Left forelimb (tissue), 1 donor: ENCODE data around the gene SBF2.
"Not testable (repeated sequence)": the region's sequence is repeated elsewhere in the genome, so short reads cannot be mapped to it uniquely, and the experiment has no call there.

Source experiments
- DNase-seq: peaks from one replicate; pipeline ENCODE4 v3.0.0-alpha.2; 2018; ENCODE audit warnings: low spot score

Gene SBF2

GRCh38 chr11:10058356-10058755 lies 235.7 kb downstream of the SBF2 start:
- DNase-seq = no peak

- DNase-seq = no peak
Measured at GRCh38 chr11:10051868-10052586, 242.0 kb downstream of the SBF2 start.

DNA sequence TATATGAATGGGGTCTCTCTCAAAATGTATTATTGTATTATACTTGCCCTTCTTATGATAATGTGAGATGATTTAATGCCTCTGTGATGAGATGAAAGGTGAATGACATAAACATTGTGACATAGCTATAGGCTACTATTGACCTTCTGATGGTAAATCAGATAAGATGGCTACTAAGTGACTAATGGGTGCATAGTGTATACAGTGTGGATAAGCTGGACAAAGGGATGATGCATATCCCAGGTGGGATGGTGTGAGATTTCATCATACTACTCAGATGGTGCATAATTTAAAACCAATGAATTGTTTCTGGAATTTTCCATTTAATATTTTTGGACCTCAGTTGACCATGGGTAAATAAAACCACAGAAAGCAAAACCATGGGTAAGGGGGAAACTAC lies 243.5 kb downstream of the SBF2 start:
- no peak for DNase-seq

- no peak for DNase-seq
Measured at GRCh38 chr11:10049756-10050155, 244.3 kb downstream of the SBF2 start.

- DNase-seq = no peak
Measured at GRCh38 chr11:10048350-10048749, 245.7 kb downstream of the SBF2 start.

GRCh38 chr11:10044618-10045017 lies 249.4 kb downstream of the SBF2 start:
- no peak for DNase-seq

DNA sequence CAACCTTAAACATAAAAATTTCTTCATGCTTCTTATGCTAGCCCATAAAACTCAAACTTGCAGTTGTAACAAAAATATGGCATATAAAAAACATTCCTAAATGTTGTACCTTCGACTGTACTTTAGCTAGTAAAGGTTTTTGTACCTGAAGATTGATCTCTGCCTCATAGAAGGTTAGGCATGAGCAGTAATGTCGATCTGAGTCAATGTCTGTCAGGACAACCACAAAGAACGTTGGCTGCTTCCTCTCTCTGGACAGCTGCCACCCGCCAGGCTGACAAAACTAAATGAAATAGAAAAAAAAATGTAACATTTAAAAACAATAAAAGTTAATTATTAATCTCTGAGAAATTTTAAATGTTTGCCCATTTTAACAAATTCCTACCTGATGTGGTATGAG lies 251.3 kb downstream of the SBF2 start:
- DNase-seq = no peak

GRCh38 chr11:10041748-10042446 lies 252.1 kb downstream of the SBF2 start:
- DNase-seq = no peak

GRCh38 chr11:10041332-10041731 lies 252.7 kb downstream of the SBF2 start:
- DNase-seq = no peak

DNA sequence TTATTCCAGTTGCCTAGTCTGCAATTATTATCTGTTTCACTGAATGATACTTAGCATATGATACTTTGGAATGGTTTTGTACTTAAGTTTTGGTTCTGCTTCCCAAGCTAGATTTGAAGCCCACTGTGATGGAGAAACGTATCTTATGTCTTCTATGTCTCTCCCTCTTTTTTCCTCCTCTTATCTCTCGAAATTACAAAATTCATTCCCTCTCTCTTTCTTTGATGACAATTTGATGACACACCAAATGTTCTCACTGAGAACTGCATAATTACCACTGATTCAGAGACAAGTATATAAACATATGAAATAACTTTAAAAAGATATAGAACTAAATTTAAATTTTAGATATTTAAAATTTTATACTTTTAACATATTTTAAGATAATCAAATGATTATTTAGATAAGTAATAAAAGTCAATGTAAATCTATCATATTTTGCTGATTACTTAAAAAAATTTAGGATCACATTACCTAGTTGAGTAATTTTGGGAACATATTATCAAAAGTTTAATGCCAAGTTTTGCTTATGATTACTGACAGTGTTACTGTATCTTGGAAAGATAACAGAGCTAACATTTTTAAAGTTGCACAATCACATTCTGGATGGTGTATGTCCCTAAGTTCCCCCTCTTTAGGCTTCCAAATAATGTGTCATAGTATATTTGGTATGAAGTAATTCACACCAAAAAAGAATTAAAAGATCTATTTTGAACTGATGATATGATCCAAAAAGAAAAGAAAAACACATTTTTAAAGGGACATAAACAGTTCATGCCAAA lies 255.3 kb downstream of the SBF2 start:
- DNase-seq = no peak

DNA sequence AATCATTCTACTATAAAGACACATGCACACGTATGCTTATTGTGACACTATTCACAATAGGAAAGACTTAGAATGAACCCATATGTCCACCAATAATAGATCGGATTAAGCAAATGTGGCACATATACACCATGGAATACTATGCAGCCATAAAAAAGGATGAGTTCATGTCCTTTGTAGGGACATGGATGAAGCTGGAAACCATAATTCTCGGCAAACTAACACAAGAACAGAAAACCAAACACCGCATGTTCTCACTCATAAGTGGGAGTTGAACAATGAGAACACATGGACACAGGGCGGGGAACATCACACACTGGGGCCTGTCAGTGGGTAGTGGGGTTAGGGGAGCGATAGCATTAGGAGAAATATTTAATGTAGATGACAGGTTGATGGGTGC lies 258.1 kb downstream of the SBF2 start:
- not testable (repeated sequence) for DNase-seq

DNA sequence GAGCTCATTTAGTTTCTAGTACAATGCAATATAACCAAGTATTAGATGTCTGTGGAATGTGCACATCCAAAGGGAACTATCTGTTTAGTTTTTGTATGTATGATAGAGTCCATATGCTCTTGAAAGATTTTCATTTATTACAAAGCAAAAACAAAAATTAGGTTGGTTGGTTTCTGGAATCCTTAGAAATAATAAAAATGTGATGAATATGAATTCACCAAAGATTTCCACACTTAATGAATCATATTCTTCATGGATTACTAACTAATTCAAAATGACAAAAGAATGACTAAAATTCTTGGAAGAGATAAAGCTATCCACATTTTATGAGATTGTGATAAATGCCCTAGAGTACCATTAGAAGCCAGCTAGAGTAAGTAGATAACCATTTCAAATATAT lies 261.1 kb downstream of the SBF2 start:
- no peak for DNase-seq

DNA sequence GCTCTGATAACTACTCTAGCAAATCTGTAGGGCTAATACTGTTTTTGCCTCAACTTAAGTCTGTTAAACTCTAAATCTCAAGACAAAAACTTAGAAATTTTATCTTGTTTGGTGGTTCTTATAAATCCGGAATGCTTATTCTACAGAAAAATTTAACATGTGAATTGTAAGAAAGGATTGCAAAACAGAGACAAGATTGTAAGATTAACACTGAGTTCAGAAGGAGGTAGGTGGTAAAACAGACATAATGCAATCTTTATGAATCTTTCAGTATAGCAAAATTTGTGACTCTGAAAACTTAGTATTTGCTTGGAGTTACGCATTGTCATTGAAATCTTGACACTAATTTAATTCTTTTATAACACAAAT lies 263.9 kb downstream of the SBF2 start:
- DNase-seq = no peak

GRCh38 chr11:10029386-10030121 lies 264.5 kb downstream of the SBF2 start:
- DNase-seq = no peak

- DNase-seq = no peak
Measured at GRCh38 chr11:10026514-10026913, 267.5 kb downstream of the SBF2 start.

DNA sequence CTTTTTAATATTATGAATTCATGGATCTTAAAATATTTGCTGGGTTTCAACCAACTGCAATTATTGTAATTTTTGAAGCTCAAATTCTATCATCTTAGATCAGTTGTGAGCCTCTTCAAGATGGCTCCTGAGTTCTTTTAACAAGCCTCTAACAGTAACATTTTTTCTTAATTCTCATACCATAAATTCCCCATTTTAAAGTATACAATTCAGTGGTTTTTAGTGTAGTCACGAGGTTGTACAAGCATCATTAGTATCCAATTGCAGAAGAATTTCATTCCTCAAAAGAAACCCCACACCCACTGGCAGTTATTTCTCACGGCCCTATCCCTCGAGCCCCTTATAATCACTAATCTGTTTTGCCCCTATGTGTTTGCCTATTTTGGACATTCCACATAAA lies 270.8 kb downstream of the SBF2 start:
- DNase-seq = no peak

- DNase-seq = no peak
Measured at GRCh38 chr11:10022764-10023163, 271.3 kb downstream of the SBF2 start.

GRCh38 chr11:10021563-10021962 lies 272.5 kb downstream of the SBF2 start:
- DNase-seq = no peak

- DNase-seq = no peak
Measured at GRCh38 chr11:10019906-10020682, 273.9 kb downstream of the SBF2 start.

DNA sequence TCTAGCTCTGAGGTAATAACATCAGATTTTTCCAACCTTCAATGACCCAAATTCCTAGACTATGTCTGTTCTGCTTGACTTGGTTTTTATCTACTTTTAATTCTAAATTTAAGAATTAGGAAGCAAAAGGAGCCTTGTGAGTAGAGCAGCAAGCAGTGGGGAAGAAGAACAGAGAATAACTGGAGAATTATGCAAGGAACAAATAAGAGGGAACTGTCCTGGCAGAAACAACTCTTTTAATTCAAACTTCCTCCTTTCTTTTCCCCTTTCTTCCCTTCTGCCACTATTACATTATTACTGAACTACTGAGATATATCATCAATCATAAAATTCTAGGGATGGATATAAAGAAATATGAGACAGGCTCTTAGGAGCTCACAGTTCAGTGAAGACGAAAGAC lies 276.1 kb downstream of the SBF2 start:
- no peak for DNase-seq

DNA sequence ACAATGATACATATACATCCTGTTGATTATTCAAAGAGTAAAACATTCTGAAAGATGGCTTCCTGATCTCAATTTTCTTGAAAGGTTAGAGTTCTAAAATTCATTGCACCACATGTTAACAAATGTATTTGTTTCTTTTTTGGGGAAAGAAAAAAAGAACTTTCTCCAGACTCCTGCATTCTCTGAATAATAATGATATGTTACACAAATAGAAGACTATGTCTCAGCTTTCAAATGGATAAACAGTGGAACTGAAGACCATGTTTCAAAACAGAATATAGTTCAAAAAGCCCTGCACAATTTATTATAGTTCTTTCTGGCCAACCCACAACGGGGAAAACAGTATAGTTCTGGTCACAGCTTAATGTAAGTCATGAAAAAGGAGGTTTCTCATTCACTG lies 277.0 kb downstream of the SBF2 start:
- DNase-seq = no peak

GRCh38 chr11:10012068-10012467 lies 282.0 kb downstream of the SBF2 start:
- no peak for DNase-seq
